Measurements from ENCODE around the gene LTB. TPM values are rescaled to one million over a fixed set of nuclear protein-coding genes. Genes with fewer than 3 reads are reported as not detected.

Gene LTB
- total and polyA plus RNA-seq, 2 of the 13 experiments (the other 11 are each of a cell fraction or from before 2014, with no cell fraction given) = 0.09 to 0.22 TPM

DNA sequence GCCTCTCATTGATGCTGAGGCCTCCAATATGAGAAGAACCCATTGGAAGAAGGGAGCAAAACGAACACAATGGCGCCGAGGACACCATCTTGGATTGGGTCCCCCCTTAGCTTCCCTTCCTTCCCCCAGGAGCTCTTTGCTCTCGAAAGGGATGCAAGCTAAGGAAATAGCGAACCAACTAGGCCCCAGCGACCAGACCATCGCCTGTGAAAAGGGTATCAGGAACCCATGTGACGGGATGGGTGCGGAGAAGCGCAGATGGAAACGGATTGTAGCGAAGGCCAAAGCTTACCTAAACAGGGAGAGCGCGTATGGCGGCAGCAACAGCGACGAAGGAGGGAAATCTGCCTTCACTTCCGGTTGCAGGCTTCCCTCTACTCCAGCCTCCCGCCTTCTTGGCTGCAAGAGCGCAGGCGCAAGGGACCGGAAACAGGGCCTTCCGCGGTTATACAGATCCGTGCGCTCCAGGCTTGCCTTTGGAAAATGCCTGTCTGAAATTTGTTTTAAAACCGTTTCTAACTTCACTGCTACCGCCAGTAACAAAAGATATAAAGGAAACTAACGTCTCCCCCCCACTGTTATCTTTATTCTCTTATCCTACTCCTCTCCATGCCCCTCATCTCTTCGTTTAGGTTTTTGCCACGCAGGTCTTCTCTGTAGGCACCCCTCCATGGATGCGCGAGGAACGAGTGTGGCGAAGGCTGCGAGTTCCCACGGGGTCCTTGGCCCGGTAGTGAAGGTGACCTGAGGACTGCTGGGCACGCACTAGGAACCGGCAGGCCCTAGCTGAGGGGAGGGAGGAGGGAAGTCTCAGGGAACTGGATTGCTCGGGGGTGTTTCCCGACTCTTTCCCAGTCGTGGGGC, 40.3 kb downstream of the LTB start, which contains the start of gene DDX39B (continued):
- TF ChIP-seq, protein P1, sequence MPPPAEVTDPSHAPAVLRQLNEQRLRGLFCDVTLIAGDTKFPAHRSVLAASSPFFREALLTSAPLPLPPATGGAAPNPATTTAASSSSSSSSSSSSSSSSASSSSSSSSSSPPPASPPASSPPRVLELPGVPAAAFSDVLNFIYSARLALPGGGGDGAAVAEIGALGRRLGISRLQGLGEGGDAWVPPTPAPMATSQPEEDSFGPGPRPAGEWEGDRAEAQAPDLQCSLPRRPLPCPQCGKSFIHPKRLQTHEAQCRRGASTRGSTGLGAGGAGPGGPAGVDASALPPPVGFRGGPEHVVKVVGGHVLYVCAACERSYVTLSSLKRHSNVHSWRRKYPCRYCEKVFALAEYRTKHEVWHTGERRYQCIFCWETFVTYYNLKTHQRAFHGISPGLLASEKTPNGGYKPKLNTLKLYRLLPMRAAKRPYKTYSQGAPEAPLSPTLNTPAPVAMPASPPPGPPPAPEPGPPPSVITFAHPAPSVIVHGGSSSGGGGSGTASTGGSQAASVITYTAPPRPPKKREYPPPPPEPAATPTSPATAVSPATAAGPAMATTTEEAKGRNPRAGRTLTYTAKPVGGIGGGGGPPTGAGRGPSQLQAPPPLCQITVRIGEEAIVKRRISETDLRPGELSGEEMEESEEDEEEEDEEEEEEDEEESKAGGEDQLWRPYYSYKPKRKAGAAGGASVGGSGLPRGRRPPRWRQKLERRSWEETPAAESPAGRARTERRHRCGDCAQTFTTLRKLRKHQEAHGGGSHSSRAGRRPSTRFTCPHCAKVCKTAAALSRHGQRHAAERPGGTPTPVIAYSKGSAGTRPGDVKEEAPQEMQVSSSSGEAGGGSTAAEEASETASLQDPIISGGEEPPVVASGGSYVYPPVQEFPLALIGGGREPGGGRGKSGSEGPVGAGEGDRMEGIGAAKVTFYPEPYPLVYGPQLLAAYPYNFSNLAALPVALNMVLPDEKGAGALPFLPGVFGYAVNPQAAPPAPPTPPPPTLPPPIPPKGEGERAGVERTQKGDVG (CRISPR knock-in tag; IDR thresholded peaks at IDR 0.05; ENCODE audit: borderline replicate concordance) = peak; percentile 73; the same call in 1 of the 2 replicates
- 0 out of 2 replicates have a peak, but pooled peaks have one; percentile 52 for TF ChIP-seq ZBTB1 (CRISPR knock-in tag; IDR thresholded peaks at IDR 0.05; ENCODE audit: borderline replicate concordance)
- TF ChIP-seq ZFP37 (CRISPR knock-in tag; IDR thresholded peaks at IDR 0.05; ENCODE audit: borderline replicate concordance) = peak; percentile 96
- peak; percentile 68; the same call in 1 of the 2 replicates for TF ChIP-seq ZNF740 (CRISPR knock-in tag; IDR thresholded peaks at IDR 0.05)
- peak; percentile 21; the same call in 1 of the 2 replicates for TF ChIP-seq ZNF230 (CRISPR knock-in tag; IDR thresholded peaks at IDR 0.05)
- 0 out of 2 replicates have a peak, but pooled peaks have one; percentile 34 for TF ChIP-seq ZNF431 (CRISPR knock-in tag; IDR thresholded peaks at IDR 0.05; ENCODE audit: borderline replicate concordance, low read depth)
- TF ChIP-seq ZNF800 (CRISPR knock-in tag; IDR thresholded peaks at IDR 0.05) = peak; percentile 39
- TF ChIP-seq ZBTB42 (CRISPR knock-in tag; IDR thresholded peaks at IDR 0.05) = no peak
- TF ChIP-seq MED8 (CRISPR knock-in tag; IDR thresholded peaks at IDR 0.05; ENCODE audit: insufficient replicate concordance) = peak; percentile 93
- TF ChIP-seq KLF16 (CRISPR knock-in tag; IDR thresholded peaks at IDR 0.05) = no peak; a peak in 1 of 4 replicates
- no peak for TF ChIP-seq SRSF4 (IDR thresholded peaks at IDR 0.05; ENCODE audit: low read depth, low read length, poor library complexity, severe bottlenecking)
- 0 out of 2 replicates have a peak, but pooled peaks have one; percentile 87 for TF ChIP-seq SMAD9 (CRISPR knock-in tag; IDR thresholded peaks at IDR 0.05)
- peak; percentile 90; the same call in 1 of the 2 replicates for TF ChIP-seq CAMTA2 (CRISPR knock-in tag; IDR thresholded peaks at IDR 0.05; ENCODE audit: borderline replicate concordance)
- peak; percentile 93 for TF ChIP-seq RXRA (CRISPR knock-in tag; IDR thresholded peaks at IDR 0.05)
- peak; percentile 95; the same call in 1 of the 2 replicates for TF ChIP-seq NFATC3 (CRISPR knock-in tag; IDR thresholded peaks at IDR 0.05)
- TF ChIP-seq TFDP1 (CRISPR knock-in tag; IDR thresholded peaks at IDR 0.05; ENCODE audit: borderline replicate concordance) = peak; percentile 97
- TF ChIP-seq SP5 (CRISPR knock-in tag; IDR thresholded peaks at IDR 0.05; ENCODE audit: borderline replicate concordance, low read depth) = peak; percentile 44; the same call in 1 of the 2 replicates
- TF ChIP-seq ZNF777 (CRISPR knock-in tag; IDR thresholded peaks at IDR 0.05) = peak; percentile 57; the same call in 1 of the 2 replicates
- TF ChIP-seq ZFP90 (CRISPR knock-in tag; IDR thresholded peaks at IDR 0.05; ENCODE audit: borderline replicate concordance) = peak; percentile 98
- TF ChIP-seq, protein P2, sequence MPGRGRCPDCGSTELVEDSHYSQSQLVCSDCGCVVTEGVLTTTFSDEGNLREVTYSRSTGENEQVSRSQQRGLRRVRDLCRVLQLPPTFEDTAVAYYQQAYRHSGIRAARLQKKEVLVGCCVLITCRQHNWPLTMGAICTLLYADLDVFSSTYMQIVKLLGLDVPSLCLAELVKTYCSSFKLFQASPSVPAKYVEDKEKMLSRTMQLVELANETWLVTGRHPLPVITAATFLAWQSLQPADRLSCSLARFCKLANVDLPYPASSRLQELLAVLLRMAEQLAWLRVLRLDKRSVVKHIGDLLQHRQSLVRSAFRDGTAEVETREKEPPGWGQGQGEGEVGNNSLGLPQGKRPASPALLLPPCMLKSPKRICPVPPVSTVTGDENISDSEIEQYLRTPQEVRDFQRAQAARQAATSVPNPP (CRISPR knock-in tag; IDR thresholded peaks at IDR 0.05) = no peak
